Measurements from ENCODE around the gene AUTS2.

AUTS2 gene

DNA sequence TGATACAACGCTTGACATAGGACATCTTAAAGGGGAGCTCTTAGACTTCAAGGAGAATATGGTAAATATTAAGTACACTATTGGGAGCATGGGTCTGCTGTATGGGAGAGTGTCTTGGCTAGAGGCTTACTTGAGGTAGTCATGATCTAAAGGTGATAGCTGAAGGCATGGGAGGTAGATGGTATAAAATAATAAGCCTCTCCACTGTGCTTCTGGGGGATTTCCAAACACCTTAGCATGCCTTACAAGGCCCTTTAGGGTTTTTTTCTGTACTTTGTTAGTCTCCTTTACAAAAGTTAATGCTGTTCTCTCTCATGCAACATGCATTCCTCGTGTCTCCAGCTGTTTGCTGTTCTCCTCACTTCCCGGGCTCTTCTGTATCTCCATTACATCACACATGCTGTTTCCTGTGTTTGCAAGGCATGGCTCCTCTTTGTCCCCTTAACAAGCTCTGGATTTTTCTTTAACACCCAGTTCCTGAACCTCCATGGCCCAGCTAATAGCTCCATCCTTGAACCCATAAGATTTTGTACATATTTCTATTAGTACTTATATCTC lies 449.7 kb downstream of the AUTS2 start:
- H3K9ac ChIP-seq (ENCODE audit: low read length): no peak overlapping the region
- H3K27me3 ChIP-seq (ENCODE audit: low read length): no peaks in the 10 kb centered on the region
- H3K9me2 ChIP-seq (replicated peaks; ENCODE audit: insufficient read depth, low read length): no peaks in the 10 kb centered on the region
- H3K36me3 ChIP-seq (ENCODE audit: low read length): no peaks in the 10 kb centered on the region
- TF ChIP-seq EZH2phosphoT487 (conservative IDR thresholded peaks at IDR 0.05; ENCODE audit: low read length): no peak
- TF ChIP-seq, protein P1, sequence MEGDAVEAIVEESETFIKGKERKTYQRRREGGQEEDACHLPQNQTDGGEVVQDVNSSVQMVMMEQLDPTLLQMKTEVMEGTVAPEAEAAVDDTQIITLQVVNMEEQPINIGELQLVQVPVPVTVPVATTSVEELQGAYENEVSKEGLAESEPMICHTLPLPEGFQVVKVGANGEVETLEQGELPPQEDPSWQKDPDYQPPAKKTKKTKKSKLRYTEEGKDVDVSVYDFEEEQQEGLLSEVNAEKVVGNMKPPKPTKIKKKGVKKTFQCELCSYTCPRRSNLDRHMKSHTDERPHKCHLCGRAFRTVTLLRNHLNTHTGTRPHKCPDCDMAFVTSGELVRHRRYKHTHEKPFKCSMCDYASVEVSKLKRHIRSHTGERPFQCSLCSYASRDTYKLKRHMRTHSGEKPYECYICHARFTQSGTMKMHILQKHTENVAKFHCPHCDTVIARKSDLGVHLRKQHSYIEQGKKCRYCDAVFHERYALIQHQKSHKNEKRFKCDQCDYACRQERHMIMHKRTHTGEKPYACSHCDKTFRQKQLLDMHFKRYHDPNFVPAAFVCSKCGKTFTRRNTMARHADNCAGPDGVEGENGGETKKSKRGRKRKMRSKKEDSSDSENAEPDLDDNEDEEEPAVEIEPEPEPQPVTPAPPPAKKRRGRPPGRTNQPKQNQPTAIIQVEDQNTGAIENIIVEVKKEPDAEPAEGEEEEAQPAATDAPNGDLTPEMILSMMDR (IDR thresholded peaks at IDR 0.05; ENCODE audit: insufficient read depth, low read length, poor library complexity, severe bottlenecking): no peak
- H3F3A ChIP-seq (ENCODE audit: insufficient read depth): no peaks in the 10 kb centered on the region
- H3K79me2 ChIP-seq (ENCODE audit: insufficient read depth, low read length): no peaks in the 10 kb centered on the region
- H3K9me3 ChIP-seq (ENCODE audit: insufficient read depth, low read length): no peaks in the 10 kb centered on the region
- H3K4me3 ChIP-seq (ENCODE audit: insufficient read depth, low read length, poor library complexity, severe bottlenecking): no peak overlapping the region
- no peak overlapping the region for H3K27ac ChIP-seq (ENCODE audit: low read depth, low read length)
- no peak overlapping the region for H2AFZ ChIP-seq (ENCODE audit: low read depth, low read length, severe bottlenecking)
- peaks cover 10% of the 10 kb centered on the region; the same call in 1 of the 2 replicates for H4K20me1 ChIP-seq (ENCODE audit: low read depth, low read length)
- no peak overlapping the region for H3K4me2 ChIP-seq (ENCODE audit: low read depth, low read length, poor library complexity, severe bottlenecking)

DNA sequence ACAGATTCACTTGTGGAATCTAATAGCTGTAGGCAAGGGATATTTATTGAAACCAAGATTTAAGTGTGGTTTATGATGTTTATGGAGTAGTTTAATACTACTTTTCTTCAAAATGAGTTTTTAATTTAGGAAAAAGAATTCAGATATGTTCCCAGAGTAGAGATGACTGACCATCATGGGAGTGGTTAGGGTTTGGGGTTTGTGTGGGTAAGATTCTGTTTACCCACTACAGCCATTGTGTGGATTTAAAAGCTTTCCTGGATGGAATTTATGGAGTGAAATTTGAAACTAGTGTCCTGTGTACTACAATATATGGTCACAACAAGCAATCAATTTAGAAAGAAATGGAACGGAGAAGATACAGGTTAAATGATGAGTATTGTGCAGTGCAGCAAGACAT lies 453.5 kb downstream of the AUTS2 start:
- no peaks in the 10 kb centered on the region for H3K79me2 ChIP-seq (ENCODE audit: insufficient read depth, low read length)
- H3K9ac ChIP-seq (ENCODE audit: low read length): no peak overlapping the region
- 0 out of 2 replicates have a peak, but pooled peaks cover 9% of the 10 kb centered on the region for H4K20me1 ChIP-seq (ENCODE audit: low read depth, low read length)
- no peaks in the 10 kb centered on the region for H3K36me3 ChIP-seq (ENCODE audit: low read length)
- H2AFZ ChIP-seq (ENCODE audit: low read depth, low read length, severe bottlenecking): no peak overlapping the region
- no peak overlapping the region for H3K4me3 ChIP-seq (ENCODE audit: insufficient read depth, low read length, poor library complexity, severe bottlenecking)
- H3K9me2 ChIP-seq (replicated peaks; ENCODE audit: insufficient read depth, low read length): no peaks in the 10 kb centered on the region
- TF ChIP-seq EZH2phosphoT487 (conservative IDR thresholded peaks at IDR 0.05; ENCODE audit: low read length): no peak
- TF ChIP-seq, protein P1 (IDR thresholded peaks at IDR 0.05; ENCODE audit: insufficient read depth, low read length, poor library complexity, severe bottlenecking): no peak
- H3K9me3 ChIP-seq (ENCODE audit: insufficient read depth, low read length): no peaks in the 10 kb centered on the region
- H3K4me2 ChIP-seq (ENCODE audit: low read depth, low read length, poor library complexity, severe bottlenecking): no peak overlapping the region
- no peak overlapping the region for H3K27ac ChIP-seq (ENCODE audit: low read depth, low read length)
- H3K27me3 ChIP-seq (ENCODE audit: low read length): no peaks in the 10 kb centered on the region
- H3F3A ChIP-seq (ENCODE audit: insufficient read depth): no peaks in the 10 kb centered on the region

DNA sequence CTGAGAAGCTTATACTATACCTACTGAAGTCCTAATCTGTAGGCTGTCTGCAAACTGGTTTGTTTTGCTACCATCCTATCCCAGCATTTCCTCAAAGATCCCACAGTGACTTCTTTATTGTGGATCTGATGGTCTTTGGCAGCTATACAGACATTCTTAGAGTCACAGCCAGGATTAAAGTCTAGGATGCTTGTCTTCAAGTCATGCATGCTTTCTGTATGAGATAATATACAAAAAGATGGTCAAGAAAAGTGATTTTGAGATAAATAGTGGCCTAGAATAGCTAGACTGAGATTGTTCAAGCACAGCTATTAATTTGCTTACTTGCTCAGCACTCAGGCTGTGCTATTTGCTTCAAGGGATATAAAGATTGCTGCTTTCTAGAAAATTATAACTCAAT lies 454.4 kb downstream of the AUTS2 start:
- Histone ChIP-seq H3K9me2 (replicated peaks; ENCODE audit: insufficient read depth, low read length) (no peaks in the 10 kb centered on the region), H3K36me3 (ENCODE audit: low read length) (no peaks in the 10 kb centered on the region), H3K4me2 (ENCODE audit: low read depth, low read length, poor library complexity, severe bottlenecking) (no peak overlapping the region), H3K27me3 (ENCODE audit: low read length) (no peaks in the 10 kb centered on the region), H3F3A (ENCODE audit: insufficient read depth) (no peaks in the 10 kb centered on the region), H2AFZ (ENCODE audit: low read depth, low read length, severe bottlenecking) (no peak overlapping the region), H3K27ac (ENCODE audit: low read depth, low read length) (no peak overlapping the region), H3K9ac (ENCODE audit: low read length) (no peak overlapping the region), H3K79me2 (ENCODE audit: insufficient read depth, low read length) (no peaks in the 10 kb centered on the region), H3K4me3 (ENCODE audit: insufficient read depth, low read length, poor library complexity, severe bottlenecking) (no peak overlapping the region), H3K9me3 (ENCODE audit: insufficient read depth, low read length) (no peaks in the 10 kb centered on the region), H4K20me1 (ENCODE audit: low read depth, low read length) (0 out of 2 replicates have a peak, but pooled peaks cover 5% of the 10 kb centered on the region)
- TF ChIP-seq, protein P1 (IDR thresholded peaks at IDR 0.05; ENCODE audit: insufficient read depth, low read length, poor library complexity, severe bottlenecking): no peak
- TF ChIP-seq EZH2phosphoT487 (conservative IDR thresholded peaks at IDR 0.05; ENCODE audit: low read length): no peak

Measured in SU-DHL-6 (cell line).